ENCODE results near the gene JARID2. TPM values are rescaled to one million over a fixed set of nuclear protein-coding genes. Genes with fewer than 3 reads are reported as not detected.

JARID2 gene
- polyA plus RNA-seq, 4 donors, result 19.5 to 30.3 (median 28.8) TPM

DNA sequence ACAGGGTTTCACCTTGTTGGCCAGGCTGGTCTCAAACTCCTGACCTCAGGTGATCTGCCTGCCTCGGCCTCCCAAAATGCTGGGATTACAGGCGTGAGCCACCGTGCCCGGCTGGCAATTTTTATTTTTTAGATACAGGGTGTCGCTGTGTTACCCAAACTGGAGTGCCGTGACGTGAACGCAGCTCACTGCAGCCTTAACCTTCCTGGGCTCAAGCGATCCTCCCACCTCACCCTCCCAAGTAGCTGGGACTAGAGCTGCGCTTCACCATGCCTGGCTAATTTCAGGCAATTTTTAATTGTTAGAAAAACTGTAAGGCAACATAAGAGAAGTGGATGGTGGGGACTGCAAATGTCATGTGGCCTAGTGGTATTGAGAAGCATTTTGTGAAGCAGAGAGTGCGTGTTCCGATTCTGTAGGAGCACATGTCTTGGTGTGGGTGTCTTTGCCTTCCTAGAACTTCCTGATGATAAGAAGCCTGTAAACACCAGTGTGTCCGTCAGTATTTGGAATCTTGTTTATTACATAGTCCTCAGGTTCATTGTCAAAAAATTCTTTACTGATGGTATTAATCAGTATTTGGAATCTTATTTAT is 18.0 kb downstream of the JARID2 start:
- no peak for DNase-seq (ENCODE audit: low read depth in 4 of 4, low spot score in 3 of 4)

DNA sequence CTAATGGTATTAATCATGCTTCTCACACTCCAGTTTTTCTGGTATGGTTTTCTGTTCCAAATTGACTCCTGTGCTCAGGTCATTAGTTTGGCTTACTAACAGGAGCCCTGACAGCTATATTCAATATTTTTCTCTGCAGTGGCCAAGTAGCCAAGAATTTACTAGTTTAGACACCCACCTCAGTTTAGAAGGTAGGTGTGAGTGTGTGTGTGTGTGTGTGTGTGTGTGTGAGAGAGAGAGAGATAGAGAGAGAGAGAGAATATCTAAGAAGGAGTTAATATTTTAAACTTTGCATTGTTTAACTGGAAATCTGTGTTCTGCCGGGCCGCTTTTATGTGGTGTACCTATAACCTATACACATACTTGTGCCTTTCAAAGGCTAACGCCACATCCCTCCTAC is 18.5 kb downstream of the JARID2 start:
- DNase-seq (ENCODE audit: low read depth in 4 of 4, low spot score in 3 of 4), result no peak

DNA sequence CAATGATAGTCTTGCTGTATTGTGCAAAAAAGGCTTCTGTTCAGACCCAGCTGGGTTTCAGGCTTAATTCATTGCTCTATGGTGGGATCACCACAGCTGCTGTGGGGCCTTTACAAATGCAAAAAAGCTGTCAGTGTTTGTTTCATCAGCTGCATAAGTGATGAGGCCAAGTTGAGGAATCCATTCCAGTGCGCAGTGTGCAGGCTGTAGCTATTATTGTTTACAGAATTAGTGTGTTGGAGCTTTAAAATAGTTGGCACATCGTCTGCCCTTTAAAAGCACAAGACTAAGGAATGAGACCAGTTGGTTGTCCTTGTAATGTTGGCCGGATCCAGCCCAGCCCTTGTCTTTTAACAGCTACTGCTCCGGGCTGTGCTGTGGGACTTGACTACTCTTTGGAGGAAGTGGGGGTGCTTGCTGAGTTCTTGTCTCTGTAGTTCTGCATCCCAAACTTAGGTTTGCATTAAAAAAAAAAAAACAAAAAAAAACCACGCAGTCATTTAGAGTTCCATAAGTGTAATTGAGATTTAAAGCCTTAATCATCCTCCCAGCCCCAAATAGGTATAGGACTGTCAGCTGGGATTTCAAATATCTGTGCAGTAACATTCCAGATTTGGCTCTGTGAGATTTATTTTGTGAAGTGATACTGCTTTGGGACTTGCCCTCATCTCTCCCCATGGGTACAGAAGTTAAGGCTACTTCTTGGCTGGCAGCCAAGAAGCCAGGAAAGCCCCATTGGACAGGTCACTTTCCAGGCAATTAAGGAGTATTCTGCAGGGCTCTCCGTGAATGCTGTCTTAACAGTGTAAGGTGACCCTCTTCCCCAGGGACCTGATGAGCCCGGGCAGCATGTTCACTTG is 19.3 kb downstream of the JARID2 start:
- no peak for DNase-seq (ENCODE audit: low read depth in 4 of 4, low spot score in 3 of 4)

DNA sequence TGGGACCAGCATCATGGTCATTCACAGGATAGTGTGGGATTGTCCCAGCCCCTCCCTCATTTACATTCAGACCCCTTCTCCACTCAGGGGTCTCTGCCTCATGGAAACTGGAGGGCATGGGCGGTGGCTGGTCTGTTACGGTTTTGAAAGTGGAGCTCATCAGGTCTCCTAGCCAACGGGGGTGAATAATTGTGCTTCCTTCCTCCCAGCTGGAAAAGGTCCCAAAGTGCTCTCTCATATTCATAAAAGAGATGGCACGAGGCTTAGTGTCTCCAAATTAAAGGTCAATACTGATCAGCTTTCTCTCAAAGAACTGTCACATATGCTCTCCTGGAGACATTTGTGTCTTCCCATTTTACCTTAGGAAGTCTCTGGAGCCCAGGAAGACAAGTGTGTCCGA is 19.9 kb downstream of the JARID2 start:
- no peak for DNase-seq (ENCODE audit: low read depth in 4 of 4, low spot score in 3 of 4)

DNA sequence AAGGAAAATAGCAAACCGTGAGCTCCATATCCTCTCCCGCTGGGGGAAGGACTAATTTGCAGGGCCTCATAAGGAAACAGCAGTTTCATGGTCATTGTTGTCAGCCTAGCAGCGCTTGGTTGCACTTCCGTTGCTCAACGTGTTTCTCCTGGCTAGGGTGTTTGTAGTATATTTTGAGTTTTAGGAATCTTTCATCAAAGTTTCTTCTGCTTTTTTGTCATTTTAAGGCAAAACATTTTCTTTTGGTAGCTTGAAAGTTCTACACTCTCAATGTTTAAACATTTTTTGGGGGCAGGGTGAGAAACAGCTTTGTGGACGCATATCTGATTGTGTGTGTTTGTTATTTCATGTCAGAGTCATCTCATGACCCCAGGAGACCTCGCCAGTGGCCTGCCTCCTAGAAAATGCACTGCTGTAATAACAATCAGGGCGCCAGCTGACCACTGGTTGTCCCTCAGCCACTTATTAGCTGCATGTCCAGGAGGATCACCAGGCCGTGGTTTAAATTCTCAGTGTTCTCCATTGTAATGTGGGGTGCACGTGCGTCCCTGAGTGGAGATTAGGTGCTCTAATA is 20.6 kb downstream of the JARID2 start:
- DNase-seq (ENCODE audit: low read depth in 4 of 4, low spot score in 3 of 4), result no peak

DNA sequence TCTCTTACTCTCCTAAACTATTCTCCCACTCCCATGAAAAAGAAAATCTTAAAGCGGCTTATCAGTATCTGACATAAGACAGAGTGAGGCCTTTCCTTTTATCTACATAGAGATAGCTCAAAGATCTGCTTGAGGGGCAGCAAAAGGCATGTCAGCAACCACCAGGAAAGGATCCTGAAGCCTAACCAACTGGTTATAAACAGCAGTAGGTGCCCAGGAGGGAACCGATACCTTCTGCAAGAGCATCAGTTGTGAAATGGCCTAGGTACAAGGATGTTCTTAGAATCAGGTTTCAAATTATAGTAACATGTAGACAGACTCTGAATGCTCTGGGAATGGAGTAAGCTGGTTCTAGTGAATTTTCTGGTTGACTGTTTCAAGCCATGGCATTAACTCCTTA is 21.4 kb downstream of the JARID2 start:
- no peak for DNase-seq (ENCODE audit: low read depth in 4 of 4, low spot score in 3 of 4)

DNA sequence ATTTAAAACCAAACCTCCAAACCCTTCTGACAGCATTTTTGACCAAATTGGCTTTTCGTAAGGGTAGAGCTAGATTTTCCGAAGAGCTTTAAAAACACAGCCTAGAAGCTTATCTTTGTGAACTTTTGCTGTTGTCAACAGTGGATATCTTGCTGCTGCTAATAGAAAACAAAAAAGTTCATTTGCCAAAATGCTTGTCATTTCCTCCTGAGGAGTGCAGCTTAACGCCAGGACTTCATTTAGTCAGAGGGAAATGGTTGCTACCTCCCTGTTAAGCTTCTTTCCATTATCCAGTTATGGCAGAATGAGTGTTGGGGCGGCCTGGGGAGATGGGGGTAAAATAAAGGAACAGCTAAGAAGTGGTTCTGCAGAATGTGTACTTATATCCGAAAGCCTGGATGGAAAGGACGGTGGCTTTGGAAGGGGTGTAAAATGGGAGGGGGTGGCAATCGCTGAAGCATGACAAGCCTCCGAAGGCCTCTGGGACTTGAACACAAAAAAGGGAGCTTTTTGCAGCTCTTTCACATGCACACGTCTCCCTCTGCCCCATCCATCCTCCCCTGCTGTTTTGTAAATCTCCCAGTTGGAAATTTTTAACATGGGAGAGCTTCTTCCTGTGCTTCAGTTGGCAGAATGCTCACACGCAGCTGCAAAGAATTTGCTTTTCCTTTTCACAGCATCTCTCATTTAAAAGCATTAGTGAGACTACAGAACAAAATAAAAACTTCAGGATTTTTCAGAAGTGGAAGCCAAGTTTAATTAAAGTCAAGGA is 22.5 kb downstream of the JARID2 start:
- no peak for DNase-seq (ENCODE audit: low read depth in 4 of 4, low spot score in 3 of 4)

DNA sequence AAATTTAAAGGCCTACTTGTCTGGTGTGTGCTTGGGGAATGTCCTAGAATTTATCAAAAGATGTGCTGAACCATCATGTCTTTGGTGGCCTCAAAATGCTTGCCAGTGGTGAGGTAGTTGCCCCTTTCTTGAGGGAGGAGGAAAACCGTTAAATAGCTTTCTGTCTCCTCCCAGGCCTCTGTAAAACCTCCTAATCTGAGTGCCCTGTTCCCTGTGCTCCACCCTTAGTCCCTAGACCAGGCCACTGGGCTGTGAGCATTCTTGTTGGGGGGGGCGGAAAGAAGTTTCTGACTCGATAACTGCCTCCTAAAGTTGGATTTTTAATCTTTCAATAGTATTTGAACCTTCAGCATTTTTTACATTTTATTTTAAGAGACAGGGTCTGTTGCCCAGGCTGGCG is 23.1 kb downstream of the JARID2 start:
- no peak for DNase-seq (ENCODE audit: low read depth in 4 of 4, low spot score in 3 of 4)

DNA sequence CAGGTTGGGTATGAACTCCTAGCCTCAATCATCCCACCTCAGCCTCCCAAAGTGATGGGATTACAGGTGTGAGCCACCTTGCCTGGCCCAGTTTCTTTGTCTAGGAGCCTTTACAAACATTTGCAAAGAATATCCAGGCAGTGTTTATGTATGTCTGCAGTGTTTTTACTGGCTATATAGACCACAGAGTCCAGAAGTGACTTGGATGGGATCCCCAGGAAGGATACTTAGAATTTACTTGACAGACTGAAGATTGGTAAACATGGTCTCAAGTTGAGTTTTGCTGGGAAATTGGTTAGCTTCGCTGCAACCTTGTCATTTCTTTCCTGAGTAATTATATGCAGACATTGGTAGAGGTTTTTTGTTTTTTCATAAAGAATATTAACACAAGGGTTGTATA is 23.8 kb downstream of the JARID2 start:
- no peak for DNase-seq (ENCODE audit: low read depth in 4 of 4, low spot score in 3 of 4)

DNA sequence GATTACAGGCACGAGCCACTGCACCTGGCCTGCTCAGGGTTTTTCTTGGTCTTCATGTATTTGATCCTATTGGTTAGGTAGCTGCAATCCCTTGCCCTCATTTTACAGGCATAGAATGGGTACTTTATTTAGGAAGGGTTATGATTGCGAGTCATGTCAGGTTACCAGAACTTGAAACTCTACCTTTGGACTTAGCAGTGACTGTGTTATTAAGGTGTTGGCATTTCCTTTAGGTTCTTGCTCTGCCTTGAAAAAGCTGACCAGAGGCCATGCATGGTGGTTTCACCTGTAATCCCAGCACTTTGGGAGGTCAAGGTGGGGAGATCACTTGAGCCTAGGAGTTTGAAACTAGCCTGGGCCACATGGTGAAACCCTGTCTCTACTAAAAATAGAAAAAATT is 24.5 kb downstream of the JARID2 start:
- DNase-seq (ENCODE audit: low read depth in 4 of 4, low spot score in 3 of 4), result no peak

DNA sequence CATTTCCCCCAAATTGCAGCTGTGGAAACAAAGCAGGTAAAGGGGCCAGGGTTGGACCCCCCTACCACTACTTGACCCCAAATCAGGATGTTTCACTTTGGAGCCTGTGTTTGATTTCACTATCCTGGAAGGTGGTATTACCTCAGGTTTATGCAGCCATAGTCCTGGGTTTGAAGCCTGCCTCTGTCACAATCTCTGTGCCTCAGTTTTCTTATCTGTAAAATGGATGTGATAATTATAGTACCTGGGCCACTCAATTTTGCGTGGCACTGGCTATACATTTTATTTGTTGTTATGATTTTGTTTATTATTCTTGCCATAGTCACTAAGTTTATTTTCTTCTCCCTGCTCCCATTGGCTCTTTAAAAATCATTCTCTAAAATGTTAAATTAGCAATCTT is 26.7 kb downstream of the JARID2 start:
- DNase-seq (ENCODE audit: low read depth in 4 of 4, low spot score in 3 of 4), result no peak

DNA sequence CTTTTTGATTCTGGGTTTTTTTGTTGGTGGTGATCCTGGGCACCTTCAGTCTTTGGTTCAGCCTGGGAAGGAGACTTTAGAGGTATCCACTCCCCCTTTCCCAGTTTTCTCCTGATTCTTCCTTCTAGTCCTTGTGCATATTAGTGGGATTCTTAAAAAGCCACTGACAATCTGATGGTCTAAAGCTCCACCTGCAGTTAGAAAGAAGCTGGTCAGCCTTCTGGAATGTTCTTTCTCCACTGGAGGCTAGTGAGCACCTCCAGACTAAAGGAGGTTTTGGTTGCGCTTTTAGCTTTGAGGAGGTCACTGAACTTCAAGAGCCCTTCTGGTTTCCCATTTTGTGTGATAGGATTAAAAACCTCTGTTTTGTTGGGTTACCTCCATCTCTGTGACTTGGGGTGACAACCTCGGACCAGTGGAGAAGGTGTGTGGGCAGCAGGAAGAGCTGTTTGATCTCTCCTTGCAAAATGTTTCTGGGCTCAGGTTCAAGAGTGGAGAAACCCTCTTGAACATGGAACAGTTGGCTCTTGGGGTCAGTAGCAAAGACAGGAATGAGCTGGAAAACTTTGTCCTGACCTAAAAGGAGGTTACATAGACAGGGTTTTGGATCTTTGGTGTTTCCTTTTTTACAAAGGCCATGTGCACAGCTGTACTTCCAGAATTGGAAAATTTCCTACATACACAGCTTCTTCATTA is 29.0 kb downstream of the JARID2 start:
- no peak for DNase-seq (ENCODE audit: low read depth in 4 of 4, low spot score in 3 of 4)

DNA sequence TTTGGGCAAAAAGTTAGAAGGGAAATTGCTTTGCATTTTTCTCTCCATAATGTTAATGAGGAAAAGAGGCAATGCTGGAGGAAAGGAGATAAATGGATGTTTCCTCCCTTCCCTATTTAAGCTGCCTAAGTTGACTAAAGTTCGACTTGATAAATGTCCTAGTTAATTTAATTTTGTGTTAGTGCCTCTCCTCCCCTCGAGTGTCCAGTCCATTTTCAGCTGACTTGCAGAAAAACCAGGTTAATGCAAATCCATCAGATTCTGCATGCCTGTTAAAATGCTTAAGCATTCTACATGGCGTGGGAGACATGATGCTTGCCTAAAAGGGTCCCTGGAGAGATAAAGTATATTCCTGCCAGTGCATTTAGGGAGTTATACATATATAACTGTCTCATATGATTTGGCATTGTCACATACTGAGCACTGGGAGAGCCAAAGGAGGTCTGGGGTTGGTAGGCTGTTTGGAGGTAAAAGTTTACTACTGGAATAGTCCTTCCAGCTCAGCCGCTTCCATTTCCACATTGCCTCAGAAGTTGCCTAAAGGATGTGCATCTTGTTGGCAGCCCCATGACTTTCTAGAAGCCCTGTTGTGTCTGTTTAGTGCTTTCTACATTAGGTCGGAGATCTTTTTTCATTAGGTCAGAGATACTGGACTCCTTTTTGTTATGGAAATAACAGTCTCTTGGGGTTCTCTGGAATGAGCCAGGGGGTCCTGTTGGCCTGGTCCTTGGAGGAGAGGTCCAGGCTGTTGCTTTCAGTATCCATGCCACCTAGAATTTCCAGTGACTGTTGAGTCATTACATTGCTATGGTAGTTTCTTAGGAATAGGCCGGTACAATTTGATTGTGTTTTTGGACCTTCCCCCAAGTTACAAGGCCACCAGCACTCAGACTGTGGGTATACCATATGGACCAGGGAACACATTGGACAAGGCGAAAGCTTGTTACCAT is 30.4 kb downstream of the JARID2 start:
- DNase-seq (ENCODE audit: low read depth in 4 of 4, low spot score in 3 of 4), result no peak

DNA sequence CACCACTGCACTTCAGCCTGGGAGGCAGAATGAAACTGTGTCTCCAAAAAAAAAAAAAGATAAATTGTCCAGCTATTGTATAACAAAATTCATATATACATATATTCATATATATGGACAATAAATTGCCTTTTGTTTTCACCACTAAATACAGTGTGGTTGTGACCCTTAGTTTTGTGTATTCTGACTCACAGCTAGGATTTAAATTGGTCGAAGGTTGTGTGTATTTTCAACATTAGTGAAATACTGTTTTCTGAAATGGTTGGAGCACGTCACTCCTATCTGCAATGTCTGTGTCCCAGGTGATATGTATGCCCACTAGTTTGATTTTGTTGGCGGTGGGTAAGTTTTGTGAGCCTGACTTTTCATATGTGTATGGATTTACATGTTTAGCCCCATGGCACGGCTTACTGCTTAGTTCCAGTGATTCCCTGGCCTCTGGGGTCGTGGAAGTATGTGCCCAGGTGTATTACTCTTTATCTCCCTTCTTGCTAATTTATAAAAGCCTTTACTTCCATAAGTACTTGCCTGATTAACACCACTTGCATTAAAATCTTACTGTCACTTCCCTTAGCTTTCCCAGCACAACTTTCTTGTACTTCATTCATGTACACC is 33.3 kb downstream of the JARID2 start:
- no peak for DNase-seq (ENCODE audit: low read depth in 4 of 4, low spot score in 3 of 4)

DNA sequence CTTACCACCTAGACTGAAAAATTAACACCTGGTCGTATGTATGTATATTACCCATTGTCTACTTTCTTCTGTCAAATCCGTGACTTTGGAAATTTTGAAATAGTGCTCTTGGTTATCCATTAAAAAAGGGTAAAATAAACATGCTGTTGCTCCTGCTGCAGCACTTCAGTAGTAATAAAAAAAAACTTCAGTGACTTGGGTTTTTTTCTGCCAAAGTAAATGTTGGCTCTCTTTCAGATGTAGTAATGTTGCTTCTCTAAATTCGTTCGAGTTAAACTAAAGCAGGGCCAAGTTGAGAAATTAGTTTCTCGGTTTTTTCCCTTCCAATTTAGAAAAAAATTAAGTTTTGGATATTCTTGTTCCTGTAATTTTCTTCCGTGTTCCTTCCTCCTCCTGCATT is 34.2 kb downstream of the JARID2 start:
- no peak for DNase-seq (ENCODE audit: low read depth in 4 of 4, low spot score in 3 of 4)

DNA sequence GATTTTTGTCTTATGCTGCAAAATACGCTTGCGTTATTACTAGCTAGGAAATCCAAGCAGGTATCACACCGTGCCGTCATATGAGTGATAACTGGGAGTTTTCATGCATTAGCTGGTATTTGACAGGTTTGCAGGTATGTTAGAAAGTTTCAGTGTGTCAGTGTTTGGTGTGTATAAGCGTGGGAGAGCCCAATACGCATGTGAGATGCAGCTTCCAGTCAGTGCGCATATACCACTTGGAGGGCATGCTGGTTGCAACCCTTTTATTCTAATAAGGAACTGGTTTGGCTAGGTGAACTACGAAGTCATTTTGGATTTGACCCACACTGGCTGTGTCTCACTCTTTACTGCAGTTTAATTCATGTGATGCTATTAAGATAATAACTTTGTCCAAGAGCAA is 35.1 kb downstream of the JARID2 start:
- DNase-seq (ENCODE audit: low read depth in 4 of 4, low spot score in 3 of 4), result no peak

DNA sequence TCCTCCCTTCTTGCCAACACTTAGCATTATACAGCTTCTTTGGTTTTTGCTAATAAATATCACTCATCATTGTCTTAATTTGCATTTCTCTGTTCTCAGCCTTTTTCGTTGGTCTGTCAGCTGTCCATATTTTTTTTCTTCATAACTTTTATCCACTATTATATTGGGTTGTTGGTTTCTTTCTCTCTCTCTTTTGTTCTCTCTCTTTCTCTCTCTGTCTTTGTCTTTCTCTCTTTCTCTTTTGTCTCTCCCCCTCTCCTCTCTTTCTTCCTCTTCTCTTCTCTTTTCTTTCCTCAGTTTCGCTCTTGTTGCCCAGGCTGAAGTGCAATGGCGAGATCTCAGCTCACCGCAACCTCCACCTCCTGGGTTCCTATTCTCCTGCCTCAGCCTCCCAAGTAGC is 36.5 kb downstream of the JARID2 start:
- no peak for DNase-seq (ENCODE audit: low read depth in 4 of 4, low spot score in 3 of 4)

DNA sequence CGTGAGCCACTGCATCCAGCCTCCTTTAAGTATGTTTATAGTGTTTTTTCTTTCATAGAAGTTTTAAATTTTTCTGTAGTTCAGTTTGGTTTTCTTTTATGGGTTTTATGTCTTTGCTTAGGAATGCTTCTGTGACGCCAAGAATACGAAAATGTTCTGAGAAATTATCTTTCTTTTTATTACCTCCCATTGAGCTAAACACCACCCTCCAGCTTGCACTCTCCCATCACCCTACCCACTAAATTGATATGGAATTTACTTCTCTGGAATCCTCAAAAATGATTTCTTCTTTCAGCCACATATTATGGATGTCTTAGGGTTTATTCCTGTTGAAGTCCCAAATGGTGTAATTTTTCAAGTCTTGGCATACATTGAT is 38.1 kb downstream of the JARID2 start:
- no peak for DNase-seq (ENCODE audit: low read depth in 4 of 4, low spot score in 3 of 4)

DNA sequence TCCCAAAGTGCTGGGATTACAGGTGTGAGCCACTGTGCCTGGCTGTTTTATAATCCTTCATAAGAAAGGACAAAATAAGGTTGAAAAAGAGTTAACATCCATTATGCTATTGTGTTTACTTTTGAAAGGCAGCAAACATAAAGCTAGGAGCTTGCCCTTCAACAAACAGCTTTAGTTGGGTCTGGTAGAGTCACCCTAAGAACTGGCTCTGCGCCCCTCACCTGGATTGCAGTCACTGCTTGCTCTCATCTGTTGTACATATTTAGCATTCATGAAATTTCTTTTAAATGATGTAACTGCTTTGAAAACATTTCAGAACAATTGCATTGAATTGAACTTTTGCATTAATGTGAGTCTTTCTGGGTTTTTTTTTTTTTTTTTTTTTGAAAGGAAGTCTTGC is 38.9 kb downstream of the JARID2 start:
- no peak for DNase-seq (ENCODE audit: low read depth in 4 of 4, low spot score in 3 of 4)

Data from left renal pelvis (tissue), 4 donors.